Retina (tissue), 1 donor: ENCODE measurements around the gene FUT9.
"Not testable (repeated sequence)": the region's sequence is repeated elsewhere in the genome, so short reads cannot be mapped to it uniquely, and the experiment has no call there.

Experiments
- DNase-seq: peaks from one replicate; pipeline ENCODE4 v3.0.0-alpha.2; 2016

Gene FUT9

GRCh38 chr6:96194675-96195074 lies 178.9 kb downstream of the FUT9 start:
- no peak for DNase-seq

GRCh38 chr6:96195272-96195671 lies 179.5 kb downstream of the FUT9 start:
- DNase-seq: no peak

DNA sequence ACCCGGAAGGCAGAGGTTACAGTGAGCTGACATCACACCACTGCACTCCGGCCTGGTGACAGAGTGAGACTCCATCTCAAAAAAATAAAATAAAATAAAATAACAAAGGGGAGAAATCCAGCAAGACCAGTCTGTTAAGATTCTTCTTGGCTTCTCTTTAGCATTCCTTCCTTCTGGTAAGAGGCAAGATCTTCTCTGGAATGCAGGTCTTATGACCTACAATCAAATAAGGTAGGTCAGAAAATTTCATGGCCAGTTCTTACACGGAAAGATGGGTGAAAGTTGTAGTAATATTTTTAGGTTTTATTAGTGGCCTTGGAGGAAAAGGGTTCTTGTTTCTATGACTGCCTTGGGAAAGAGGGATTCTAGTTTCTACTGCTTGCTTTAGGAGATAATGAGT lies 180.9 kb downstream of the FUT9 start:
- no peak for DNase-seq

DNA sequence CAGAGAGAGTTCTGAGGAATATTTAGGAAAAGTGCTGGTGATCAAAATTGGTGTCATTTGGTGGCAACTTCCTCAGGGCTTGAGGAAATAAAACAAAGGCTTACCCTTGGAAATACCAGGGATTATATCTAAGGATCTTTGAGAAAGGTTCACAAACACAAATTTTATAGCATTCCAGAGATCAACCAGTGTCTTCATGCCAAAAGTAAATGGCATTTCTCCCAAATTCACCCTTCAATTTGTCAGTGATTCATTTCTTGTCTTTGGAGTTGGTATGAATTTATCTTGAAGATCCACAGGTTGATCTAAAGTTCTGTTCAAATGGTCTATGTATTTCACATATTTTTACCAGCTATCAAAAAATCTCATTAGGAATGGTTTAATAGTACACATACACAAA lies 181.5 kb downstream of the FUT9 start:
- DNase-seq: no peak

- DNase-seq: no peak
Observed at GRCh38 chr6:96202571-96202970, 186.8 kb downstream of the FUT9 start.

DNA sequence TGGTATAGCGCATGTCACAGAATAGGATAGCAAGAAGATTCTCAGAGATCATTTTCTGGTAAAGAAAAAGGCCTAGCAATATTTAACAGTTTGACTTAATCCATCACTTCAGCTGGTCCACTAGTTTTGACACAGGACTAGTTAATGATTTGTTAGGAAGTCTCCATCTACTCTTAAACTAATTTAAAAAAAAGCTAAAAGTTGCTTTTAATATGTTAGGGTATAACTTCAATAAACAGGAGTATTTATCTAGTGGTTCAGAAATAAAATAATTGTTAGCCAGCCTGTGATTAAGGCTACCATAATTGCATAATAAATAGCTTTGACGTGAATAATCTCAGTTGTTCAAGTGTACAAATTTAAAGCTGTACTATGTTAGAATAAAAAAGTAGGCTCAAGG lies 195.6 kb downstream of the FUT9 start:
- DNase-seq: no peak

DNA sequence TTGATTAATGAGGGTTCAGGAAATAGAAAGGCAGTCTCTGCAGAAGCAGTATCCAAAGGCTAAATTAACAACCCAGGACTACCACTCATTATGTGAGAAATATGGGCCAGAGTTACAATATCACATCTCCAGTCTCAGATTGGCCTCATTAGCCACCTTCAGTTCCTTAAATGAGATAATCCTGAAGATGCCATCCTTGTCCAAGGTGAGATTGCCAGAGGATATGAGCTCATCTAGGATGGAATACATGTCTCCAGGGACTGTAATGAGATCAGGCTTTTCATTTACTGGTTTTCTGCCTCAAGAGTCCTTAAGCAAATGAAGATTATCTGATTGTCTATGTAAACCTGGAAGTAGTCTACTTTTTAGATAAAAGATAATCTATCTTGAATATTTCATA lies 196.3 kb downstream of the FUT9 start:
- DNase-seq: no peak

DNA sequence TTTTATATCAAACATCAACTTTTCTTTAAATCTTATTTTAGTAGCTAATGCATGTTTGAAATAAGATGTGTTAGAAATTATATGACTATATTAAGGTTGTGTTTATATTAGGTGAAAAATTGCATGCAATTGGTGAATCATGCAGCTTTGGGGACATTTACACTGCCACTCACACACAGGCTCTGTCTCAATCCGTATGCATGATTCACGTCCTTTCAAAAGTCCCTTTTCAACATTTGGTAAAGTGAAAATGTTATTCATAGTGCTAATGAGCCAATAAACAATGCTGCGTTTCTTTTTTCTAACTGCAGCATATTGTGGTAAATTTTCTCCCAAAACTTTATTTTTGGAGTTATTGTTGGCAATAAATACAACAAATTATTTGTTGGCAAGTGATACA lies 198.0 kb downstream of the FUT9 start:
- DNase-seq: no peak

DNA sequence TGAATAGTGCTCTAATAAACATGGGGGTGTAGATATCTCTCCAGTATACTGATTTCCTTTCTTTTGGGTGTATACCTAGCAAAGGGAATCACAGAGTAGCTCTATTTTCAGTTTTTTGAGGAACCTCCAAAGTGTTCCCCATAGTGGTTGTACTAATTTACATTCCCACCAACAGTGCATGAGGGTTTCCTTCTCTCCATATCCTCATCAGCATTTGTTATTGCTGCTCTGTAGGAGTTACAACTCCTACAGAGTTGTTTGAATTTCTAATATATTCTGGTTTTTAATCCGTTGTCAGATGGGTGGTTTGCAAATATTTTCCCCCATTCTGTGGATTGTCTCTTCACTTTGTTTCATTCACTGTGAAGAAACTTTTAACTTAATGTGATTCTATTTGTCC lies 207.9 kb downstream of the FUT9 start:
- no peak for DNase-seq

- no peak for DNase-seq
Observed at GRCh38 chr6:96227135-96227534, 211.4 kb downstream of the FUT9 start.

GRCh38 chr6:96234444-96234843 lies 218.7 kb downstream of the FUT9 start:
- DNase-seq: no peak

DNA sequence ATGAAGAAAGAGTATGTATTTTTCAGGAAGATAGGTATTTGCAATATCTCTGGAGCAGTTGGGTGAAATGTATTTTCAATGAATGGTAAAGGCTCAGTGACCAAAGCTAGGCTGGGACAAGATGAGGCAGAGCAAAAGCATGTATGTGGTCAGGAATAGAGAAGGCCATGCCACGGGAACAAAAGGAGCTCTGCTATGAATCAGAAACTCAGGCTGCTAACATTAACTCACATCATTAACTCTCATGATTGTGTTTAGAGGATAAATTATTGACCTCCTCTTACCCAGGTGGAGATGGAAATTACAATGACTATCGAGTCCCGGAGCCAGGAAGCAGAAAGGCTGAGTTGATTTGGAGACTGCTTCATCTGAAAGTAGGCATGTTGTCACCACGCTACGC lies 220.2 kb downstream of the FUT9 start:
- DNase-seq: no peak

DNA sequence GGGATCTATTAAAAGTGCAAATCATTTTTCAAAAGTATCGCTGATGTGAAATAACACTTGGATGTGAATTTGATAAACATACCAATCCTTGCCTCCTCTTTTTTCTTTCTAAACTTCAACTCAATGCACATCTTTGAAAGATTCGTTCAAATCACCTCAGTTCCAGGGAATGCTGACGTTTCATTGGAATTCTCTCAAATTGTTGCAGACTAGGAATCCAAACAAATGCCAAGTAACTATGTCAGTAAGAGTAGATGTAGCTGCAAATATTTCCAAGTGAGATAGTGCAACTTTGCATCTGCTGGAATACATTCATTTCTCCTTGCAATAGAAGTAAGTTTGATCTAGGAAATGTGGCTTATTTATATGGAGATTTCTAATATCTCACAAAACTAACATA lies 220.7 kb downstream of the FUT9 start:
- DNase-seq: no peak

GRCh38 chr6:96237638-96238347 lies 222.0 kb downstream of the FUT9 start:
- DNase-seq: no peak

GRCh38 chr6:96246563-96246962 lies 230.8 kb downstream of the FUT9 start:
- DNase-seq: no peak

DNA sequence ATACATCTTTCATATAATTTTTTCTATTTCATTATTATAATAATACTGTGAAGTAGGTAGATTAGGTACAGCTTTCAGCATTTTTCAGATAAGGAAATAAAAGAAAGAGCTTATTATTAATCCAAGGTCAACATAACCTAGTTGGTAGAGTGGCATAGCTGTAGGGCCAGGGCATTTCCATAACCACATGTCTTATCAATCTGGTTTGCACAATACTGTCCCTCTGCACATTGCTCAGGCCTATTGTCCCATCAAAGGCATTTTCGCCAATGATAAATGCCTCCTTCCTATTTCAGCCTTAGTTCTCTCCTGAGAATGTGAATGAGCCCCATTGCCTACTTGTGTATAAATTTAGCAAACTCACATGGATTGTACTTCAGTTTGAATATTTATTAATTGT lies 234.0 kb downstream of the FUT9 start:
- no peak for DNase-seq

- no peak for DNase-seq
Observed at GRCh38 chr6:96257751-96258150, 242.0 kb downstream of the FUT9 start.

GRCh38 chr6:96260787-96261430 lies 245.1 kb downstream of the FUT9 start:
- DNase-seq: not testable (repeated sequence)
